MG63 (cell line): Measurements from ENCODE around the gene LAMC3. TPM values are rescaled to one million over a fixed set of nuclear protein-coding genes. Genes with fewer than 3 reads are reported as not detected.

ENCODE experiments used
- DNase-seq: peaks from one replicate; pipeline ENCODE4 v3.0.0-alpha.2; 2020
- H3K27me3 ChIP-seq: fragments of 250-450 bp; sonication (Bioruptor Pico); 2 replicates; pipeline ENCODE4 v1.5.1; 2020; ENCODE audit warnings: mild to moderate bottlenecking, moderate library complexity
- H3K36me3 ChIP-seq: fragments of 250-450 bp; sonication (Bioruptor Pico); 2 replicates; pipeline ENCODE4 v1.5.1; 2020; ENCODE audit warnings: mild to moderate bottlenecking, moderate library complexity
- H3K4me3 ChIP-seq: fragments of 250-450 bp; sonication (Bioruptor Pico); 2 replicates; pipeline ENCODE4 v1.5.1; 2020; ENCODE audit warnings: mild to moderate bottlenecking, moderate library complexity
- H3K9me3 ChIP-seq: fragments of 250-450 bp; sonication (Bioruptor Pico); 2 replicates; pipeline ENCODE4 v1.5.1; 2020; ENCODE audit warnings: mild to moderate bottlenecking, moderate library complexity
- total RNA-seq: library from RNA; depleted of rRNA; stranded (reverse); fragments of >200 nt; shearing (Covaris generic); gene quantifications from 2 replicates; pipeline ENCODE4 v1.2.3, GENCODE V29; 2014; ENCODE audit warnings: low replicate concordance

Gene LAMC3
- total RNA-seq, 1 experiment from 2014 or later, result 0.66 TPM

- no peak overlapping the region for H3K4me3 ChIP-seq
- H3K27me3 ChIP-seq, result no peaks in the 10 kb centered on the region
- no peak for DNase-seq
- H3K36me3 ChIP-seq, result no peaks in the 10 kb centered on the region
- no peaks in the 10 kb centered on the region for H3K9me3 ChIP-seq
Observed at GRCh38 chr9:130987738-130988399, 21.1 kb upstream of the LAMC3 start.

- DNase-seq, result no peak
- no peaks in the 10 kb centered on the region for H3K27me3 ChIP-seq
- no peaks in the 10 kb centered on the region for H3K9me3 ChIP-seq
- H3K4me3 ChIP-seq, result no peak overlapping the region
- no peaks in the 10 kb centered on the region for H3K36me3 ChIP-seq
Observed at GRCh38 chr9:130988400-130988747, 20.6 kb upstream of the LAMC3 start.

DNA sequence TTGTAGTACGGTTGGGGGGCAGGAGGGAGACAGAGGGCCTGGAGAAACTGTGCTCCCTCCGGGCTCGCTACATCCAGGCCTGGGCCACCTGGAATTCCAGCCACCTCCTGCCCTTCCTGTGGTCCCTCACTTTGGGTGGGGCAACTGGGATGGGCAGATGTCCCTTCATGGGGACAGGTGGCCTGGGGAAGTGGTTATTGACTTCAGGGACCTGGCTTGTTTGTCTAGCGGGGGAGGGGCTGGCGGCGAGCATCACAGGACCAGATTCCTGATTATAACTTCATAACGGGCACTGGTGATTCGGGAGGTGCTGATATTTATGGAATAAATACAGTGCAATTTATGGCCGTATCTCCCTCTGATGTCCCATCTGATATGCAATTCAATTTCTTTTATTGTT lies 20.1 kb upstream of the LAMC3 start:
- DNase-seq, result no peak
- Histone ChIP-seq H3K9me3 (no peaks in the 10 kb centered on the region), H3K4me3 (no peak overlapping the region), H3K36me3 (no peaks in the 10 kb centered on the region), H3K27me3 (no peaks in the 10 kb centered on the region)

DNA sequence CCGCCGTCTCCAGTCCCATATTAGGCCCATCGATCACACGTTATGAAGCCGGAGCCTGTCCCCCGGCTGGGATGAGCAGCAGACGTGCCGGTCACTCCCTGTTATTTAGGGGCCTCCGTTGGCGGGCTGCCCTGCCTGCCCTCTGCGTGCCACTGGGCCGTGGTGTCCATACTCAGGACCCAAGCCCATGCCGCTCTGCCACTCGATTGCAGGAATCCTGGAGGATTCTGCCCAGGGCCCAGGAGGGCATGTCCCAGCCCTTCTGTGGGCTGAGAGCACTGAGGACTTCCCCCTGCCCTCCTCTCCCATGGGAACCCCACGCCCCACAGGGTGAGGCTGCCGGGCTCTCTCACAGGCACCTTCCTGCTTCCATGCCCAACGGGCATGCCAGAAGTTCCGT lies 19.6 kb upstream of the LAMC3 start:
- Histone ChIP-seq H3K36me3 (no peaks in the 10 kb centered on the region), H3K4me3 (no peak overlapping the region), H3K27me3 (no peaks in the 10 kb centered on the region), H3K9me3 (no peaks in the 10 kb centered on the region)
- DNase-seq, result no peak

DNA sequence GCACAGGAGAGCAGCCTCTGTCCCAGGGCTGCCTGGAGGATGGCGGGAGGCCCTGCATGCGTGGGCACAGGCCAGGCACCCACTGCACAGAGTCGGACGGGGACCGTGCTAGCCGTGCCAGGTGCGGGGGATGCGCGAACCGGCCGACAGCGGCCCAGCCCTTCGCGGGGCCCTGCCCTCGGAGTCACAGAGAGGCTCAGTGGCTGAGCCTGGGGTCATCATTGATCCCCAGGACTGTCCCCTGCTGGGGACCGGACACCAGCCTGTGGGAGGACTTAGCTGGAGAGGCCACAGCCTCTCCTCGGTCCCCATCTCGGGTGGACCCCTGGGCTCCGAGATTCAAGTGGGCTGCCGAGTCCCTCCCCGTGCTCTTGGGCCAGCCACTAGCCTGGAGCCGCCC lies 19.1 kb upstream of the LAMC3 start:
- Histone ChIP-seq H3K9me3 (no peaks in the 10 kb centered on the region), H3K36me3 (no peaks in the 10 kb centered on the region), H3K4me3 (no peak overlapping the region), H3K27me3 (no peaks in the 10 kb centered on the region)
- DNase-seq, result no peak

DNA sequence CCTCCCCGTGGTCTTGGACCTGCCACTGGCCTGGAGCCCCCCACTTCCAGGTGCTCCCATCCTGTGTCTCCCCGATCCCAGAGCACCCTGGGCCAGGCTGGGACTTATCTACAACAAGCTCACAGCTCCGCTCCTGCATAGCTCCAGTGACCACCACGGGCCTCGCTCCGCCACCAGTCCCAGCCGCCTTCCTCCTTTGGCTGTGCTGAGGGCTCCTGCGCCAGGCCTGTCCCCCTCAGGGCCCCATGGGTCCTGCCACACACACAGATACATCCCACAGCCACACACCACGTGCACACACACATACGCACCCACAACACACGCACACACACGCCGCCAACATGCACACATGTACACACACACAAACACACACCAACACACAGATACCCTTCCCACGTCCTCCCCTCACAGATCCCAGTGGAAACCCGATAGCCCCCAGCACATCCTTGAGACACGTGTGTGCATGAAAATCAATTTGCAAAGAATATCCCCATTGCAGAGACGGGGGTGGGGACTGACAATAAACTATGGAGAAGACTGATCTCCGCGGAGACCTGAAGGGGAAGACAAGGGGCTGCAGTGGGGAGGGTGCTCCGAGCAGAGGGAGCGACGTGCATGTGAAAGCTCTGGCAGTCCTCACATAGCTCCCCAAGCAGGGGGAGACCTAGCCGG lies 18.5 kb upstream of the LAMC3 start:
- no peaks in the 10 kb centered on the region for H3K36me3 ChIP-seq
- no peaks in the 10 kb centered on the region for H3K9me3 ChIP-seq
- no peak overlapping the region for H3K4me3 ChIP-seq
- DNase-seq, result no peak
- no peaks in the 10 kb centered on the region for H3K27me3 ChIP-seq

GRCh38 chr9:130990978-130991777 lies 17.8 kb upstream of the LAMC3 start:
- Histone ChIP-seq H3K36me3 (no peaks in the 10 kb centered on the region), H3K4me3 (no peak overlapping the region), H3K27me3 (no peaks in the 10 kb centered on the region), H3K9me3 (no peaks in the 10 kb centered on the region)
- no peak for DNase-seq

DNA sequence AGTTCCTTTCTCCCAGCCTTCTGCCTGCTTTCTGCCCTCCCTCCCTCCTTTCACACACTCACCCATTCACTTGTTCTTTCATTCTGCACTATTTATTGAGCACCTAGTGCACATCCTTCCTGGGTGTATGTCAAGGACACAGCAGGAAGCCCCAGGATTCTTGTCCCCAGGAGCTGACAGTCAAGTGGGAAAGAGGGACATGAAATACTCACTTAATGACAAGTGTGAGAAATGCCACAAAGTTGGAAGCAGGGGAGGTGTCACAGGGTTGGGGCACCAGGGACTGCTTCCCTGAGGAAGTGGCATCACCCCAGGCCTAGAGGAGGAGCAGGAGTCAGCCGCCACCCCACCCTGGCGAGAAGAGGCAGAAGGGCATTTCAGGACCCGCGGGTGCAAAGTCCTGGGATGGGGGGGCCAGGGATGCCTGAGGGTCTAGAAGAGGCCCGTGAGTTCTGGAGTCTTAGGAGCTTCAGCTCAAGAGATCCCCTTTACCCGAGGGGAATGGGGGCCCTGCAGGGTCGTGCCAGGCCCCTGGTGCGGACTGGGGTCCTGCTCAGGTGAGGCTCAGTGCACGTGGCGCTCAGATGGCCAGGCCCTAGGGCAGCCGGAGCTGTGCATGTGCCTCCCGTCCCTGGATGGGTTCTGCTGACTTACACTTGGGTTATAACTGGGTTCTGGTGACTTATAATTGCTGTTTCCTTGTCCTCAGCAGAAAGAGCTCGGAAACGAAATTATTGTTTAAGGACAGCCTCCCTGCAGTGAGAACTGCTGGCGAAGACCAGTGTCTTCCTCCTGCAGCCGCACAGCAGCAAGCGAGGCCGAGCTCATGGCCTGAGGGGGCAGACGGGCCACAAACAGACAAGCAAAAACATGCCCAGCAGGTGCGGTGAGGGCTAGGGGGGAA lies 16.9 kb upstream of the LAMC3 start:
- no peak overlapping the region for H3K4me3 ChIP-seq
- no peaks in the 10 kb centered on the region for H3K9me3 ChIP-seq
- H3K27me3 ChIP-seq, result no peaks in the 10 kb centered on the region
- DNase-seq, result no peak
- H3K36me3 ChIP-seq, result no peaks in the 10 kb centered on the region

DNA sequence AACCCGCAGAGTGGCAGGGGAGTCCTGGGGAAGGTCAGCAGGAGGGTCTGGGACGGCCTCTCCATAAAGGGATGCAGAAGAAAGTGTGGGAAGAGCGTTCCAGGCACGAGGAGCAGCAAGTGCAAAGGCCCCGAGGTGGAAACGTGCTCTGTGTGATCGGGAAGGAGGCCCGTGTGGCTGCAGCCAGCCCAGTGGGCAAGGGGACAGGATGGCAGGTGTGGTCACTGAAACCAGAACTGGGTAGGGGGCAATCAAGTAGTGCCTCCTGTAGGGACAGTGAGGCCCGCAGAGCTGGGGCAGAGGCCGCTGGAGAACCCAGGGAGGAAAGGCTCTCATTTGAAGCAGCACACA lies 16.3 kb upstream of the LAMC3 start:
- no peak overlapping the region for H3K4me3 ChIP-seq
- no peak for DNase-seq
- no peaks in the 10 kb centered on the region for H3K9me3 ChIP-seq

GRCh38 chr9:130993303-130994030 lies 15.5 kb upstream of the LAMC3 start:
- H3K27me3 ChIP-seq, result no peaks in the 10 kb centered on the region

More for the DNA sequence above, 16.3 kb upstream of the LAMC3 start:
- H3K36me3 ChIP-seq, result no peaks in the 10 kb centered on the region
- no peaks in the 10 kb centered on the region for H3K27me3 ChIP-seq

GRCh38 chr9:130994135-130995085 lies 14.6 kb upstream of the LAMC3 start:
- no peaks in the 10 kb centered on the region; the same call in 1 of the 2 replicates for H3K27me3 ChIP-seq
- H3K36me3 ChIP-seq, result no peaks in the 10 kb centered on the region
- H3K4me3 ChIP-seq, result no peak overlapping the region
- DNase-seq, result no peak
- H3K9me3 ChIP-seq, result no peaks in the 10 kb centered on the region

More at GRCh38 chr9:130993303-130994030, 15.5 kb upstream of the LAMC3 start:
- H3K9me3 ChIP-seq, result no peaks in the 10 kb centered on the region
- no peaks in the 10 kb centered on the region for H3K36me3 ChIP-seq
- H3K4me3 ChIP-seq, result no peak overlapping the region
- DNase-seq, result no peak

- no peak overlapping the region for H3K4me3 ChIP-seq
- peak; percentile 81 for DNase-seq
Observed at GRCh38 chr9:130995086-130996011, 13.6 kb upstream of the LAMC3 start.

GRCh38 chr9:130996205-130996604 lies 12.8 kb upstream of the LAMC3 start:
- DNase-seq, result no peak
- Histone ChIP-seq H3K9me3 (no peaks in the 10 kb centered on the region), H3K36me3 (no peaks in the 10 kb centered on the region), H3K4me3 (no peak overlapping the region), H3K27me3 (no peaks in the 10 kb centered on the region; the same call in 1 of the 2 replicates)

More at GRCh38 chr9:130995086-130996011, 13.6 kb upstream of the LAMC3 start:
- Histone ChIP-seq H3K27me3 (no peaks in the 10 kb centered on the region; the same call in 1 of the 2 replicates), H3K36me3 (no peaks in the 10 kb centered on the region), H3K9me3 (no peaks in the 10 kb centered on the region)

GRCh38 chr9:130996676-130997394 lies 12.1 kb upstream of the LAMC3 start:
- no peaks in the 10 kb centered on the region for H3K36me3 ChIP-seq
- no peaks in the 10 kb centered on the region; the same call in 1 of the 2 replicates for H3K27me3 ChIP-seq
- H3K4me3 ChIP-seq, result no peak overlapping the region
- no peaks in the 10 kb centered on the region for H3K9me3 ChIP-seq
- no peak for DNase-seq
